ENCODE measurements around the gene PAWR.
A peak's percentile ranks its signal among the peaks of the same experiment; 100 is the strongest.

DNA sequence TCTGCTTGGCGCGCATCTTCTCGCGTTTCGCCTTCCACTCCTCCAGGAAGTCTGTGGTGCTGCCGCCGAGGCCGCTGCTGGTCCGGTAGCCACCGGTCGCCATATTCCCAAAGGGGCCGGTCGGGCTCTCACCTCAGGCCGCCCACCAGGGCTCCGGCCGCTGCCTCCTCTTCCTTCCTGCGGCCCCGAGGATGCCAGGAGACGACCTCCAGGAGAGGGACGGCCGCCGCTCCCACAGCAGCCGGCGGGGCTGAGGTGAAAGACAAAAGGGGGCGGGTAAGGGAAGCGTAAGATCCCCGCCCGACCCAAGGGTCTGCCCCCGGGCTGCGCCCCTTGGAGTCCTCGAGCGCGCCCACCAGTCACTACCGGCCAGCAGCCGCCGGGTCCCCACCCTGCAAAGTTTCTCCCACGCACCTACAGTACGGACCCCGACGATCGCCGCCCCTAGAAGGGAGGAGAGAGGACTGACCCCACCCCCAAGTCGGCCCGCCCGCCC lies 574 bp downstream of the PAWR start:
- peak; percentile 22 for TF ChIP-seq FOXP2 (optimal IDR thresholded peaks at IDR 0.05; ENCODE audit: control extremely low read depth, extremely low read length, insufficient read depth)
- no peak for TF ChIP-seq EZH2 (IDR thresholded peaks at IDR 0.05)
